Epithelial cell of proximal tubule (primary cell): Measurements from ENCODE around the gene FANCF. TPM values are rescaled to one million over a fixed set of nuclear protein-coding genes. Genes with fewer than 3 reads are reported as not detected.
A peak's percentile ranks its signal among the peaks of the same experiment; 100 is the strongest.
"Not testable (repeated sequence)": the region's sequence is repeated elsewhere in the genome, so short reads cannot be mapped to it uniquely, and the experiment has no call there.

Experiments used
- DNase-seq: peaks from one replicate; pipeline ENCODE4 v3.0.0-alpha.2; 2011; ENCODE audit warnings: low read depth
- H3K4me3 ChIP-seq: 2 replicates; pipeline ENCODE4 v1.5.1; 2011; ENCODE audit warnings: low read depth, mild to moderate bottlenecking, low read length
- total RNA-seq: library from RNA; depleted of rRNA; stranded (reverse); fragments of >200 nt; gene quantifications from 2 replicates; pipeline ENCODE4 v1.2.3, GENCODE V29; 2015
- TF ChIP-seq, protein P1 (sequence below): conservative IDR thresholded peaks from 2 replicates; pipeline ENCODE4 v1.5.1; 2012; ENCODE audit warnings: low read depth, mild to moderate bottlenecking, low read length

The FANCF gene
- total RNA-seq, 1 donor from 2014 or later, result 13.7 TPM

DNA sequence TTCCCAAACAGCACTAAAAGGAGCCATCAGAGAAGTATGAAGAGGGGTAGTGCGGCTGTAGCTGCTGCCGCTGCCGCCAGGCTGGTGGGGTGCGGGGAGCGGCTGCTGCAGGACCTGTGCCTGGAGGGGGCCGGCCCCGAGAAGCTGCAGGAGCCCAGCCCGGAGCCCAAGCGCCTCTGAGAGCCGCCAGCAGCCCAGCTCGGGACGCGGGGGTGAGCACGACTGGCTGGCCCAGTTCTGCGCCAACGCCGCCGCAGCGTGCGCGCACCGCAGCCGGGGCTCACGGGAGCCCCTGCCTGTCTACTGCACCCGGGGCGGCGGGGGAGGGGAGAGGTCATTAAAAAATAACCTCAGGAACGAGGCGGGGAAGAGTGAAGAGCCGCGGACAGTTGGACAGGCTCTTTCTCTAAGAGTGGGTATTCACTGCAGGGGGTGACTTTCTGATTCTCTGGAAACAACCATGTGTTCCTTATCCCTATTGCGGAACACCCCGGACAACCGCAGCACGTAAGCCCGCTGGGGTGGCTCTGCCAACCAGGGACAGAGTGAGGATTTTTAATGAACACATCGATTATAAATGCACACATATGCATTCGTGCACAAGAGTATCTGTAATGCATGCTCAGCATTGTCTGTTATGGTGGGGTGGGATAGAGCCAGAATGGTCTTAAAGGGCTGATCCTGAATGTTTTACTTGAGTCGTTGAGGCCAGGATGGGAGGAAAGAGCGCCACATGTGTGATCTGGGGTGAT lies 41.2 kb upstream of the FANCF start:
- TF ChIP-seq, protein P1, sequence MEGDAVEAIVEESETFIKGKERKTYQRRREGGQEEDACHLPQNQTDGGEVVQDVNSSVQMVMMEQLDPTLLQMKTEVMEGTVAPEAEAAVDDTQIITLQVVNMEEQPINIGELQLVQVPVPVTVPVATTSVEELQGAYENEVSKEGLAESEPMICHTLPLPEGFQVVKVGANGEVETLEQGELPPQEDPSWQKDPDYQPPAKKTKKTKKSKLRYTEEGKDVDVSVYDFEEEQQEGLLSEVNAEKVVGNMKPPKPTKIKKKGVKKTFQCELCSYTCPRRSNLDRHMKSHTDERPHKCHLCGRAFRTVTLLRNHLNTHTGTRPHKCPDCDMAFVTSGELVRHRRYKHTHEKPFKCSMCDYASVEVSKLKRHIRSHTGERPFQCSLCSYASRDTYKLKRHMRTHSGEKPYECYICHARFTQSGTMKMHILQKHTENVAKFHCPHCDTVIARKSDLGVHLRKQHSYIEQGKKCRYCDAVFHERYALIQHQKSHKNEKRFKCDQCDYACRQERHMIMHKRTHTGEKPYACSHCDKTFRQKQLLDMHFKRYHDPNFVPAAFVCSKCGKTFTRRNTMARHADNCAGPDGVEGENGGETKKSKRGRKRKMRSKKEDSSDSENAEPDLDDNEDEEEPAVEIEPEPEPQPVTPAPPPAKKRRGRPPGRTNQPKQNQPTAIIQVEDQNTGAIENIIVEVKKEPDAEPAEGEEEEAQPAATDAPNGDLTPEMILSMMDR, result no peak
- peak overlapping the region; percentile 51 for H3K4me3 ChIP-seq
- DNase-seq, result no peak

- no peak for DNase-seq
- TF ChIP-seq, protein P1, result no peak
- peak within 1 kb of the TSS; percentile 51 for H3K4me3 ChIP-seq
These were observed 40.7 kb upstream of the FANCF start, which contains the start of gene GAS2 for GRCh38 chr11:22666325-22666687. Gene GAS2 (plus strand): TSS chr11:22666611. CDS start chr11:22674870, 8,259 bp downstream.

DNA sequence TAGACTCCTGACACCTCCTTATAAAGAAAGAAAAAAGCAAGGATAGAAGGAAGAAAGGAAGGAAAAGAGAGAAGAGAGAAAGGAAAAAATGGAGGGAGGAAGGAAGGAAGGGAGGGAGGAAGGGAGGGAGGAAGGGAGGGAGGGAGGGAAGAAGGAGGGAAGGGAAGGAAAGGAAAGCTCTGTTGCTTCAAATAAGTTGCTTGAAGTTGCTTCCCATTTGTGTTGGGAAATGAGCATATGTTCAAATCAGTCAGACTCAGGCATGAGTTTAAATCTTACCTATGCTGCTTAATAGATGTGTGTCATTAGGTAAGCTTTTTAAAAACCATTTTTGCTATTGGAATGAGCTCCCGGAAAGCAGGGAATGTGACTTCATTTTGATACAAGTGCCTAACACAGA lies 34.2 kb upstream of the FANCF start:
- H3K4me3 ChIP-seq, result no peak overlapping the region
- TF ChIP-seq, protein P1, result no peak
- DNase-seq, result no peak

DNA sequence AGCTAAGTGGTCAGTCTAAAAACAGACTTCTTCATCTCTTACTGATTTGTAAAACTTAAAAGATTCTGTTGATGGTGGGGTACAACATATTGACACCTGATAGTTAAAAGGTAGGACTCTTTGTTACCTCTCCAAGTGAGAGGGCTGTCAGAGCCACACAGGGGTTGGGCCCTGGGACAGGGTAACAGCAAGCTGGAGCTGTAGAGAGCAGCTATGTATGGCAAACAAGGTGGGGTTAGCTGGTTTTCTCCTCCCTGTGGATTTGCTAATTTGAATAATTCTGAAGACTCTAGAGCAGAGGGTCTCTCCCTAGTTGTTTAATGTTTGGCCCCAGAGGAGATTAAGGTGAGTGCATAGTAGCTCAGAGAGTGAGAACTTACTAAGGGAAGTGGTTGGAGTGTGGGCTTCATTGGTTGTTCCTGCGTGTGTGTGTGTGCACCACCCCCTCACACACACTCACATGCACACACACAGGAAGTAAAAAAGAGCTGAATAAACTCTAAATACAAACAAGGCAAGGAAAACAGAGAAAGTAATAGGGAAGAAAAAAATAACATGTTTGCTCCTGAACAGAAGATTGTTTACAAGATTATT lies 31.6 kb upstream of the FANCF start:
- no peak for DNase-seq
- no peak overlapping the region for H3K4me3 ChIP-seq
- TF ChIP-seq, protein P1, result no peak

DNA sequence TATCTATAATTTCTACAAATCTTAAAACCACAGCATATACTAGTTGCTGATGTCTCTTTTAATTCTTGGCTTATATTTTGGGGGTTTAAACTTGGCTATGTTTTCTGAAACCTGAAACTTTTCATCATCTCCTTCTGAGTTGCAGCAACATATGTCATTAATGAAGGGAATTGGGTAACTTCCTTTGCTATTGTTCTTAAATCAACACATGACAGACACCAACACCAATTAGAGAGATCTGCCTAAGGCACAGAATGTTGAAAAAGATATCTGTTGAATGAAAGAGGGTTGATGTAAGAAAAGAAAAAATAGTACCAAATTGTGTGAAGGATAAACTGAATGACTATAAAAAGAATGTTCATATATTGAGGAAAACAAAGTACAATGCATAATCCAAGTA lies 30.5 kb upstream of the FANCF start:
- TF ChIP-seq, protein P1, result no peak
- DNase-seq, result no peak
- H3K4me3 ChIP-seq, result no peak overlapping the region

DNA sequence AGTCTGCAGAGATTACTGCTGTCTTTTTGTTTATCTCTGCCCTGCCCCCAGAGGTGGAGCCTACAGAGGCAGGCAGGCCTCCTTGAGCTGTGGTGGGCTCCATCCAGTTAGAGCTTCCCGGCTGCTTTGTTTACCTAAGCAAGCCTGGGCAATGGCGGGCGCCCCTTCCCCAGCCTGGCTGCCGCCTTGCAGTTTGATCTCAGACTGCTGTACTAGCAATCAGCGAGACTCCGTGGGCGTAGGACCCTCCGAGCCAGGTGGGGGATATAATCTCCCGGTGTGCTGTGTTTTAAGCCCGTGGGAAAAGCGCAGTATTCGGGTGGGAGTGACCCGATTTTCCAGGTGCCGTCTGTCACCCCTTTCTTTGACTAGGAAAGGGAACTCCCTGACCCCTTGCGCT lies 26.7 kb upstream of the FANCF start:
- not testable (repeated sequence) for H3K4me3 ChIP-seq, DNase-seq

DNA sequence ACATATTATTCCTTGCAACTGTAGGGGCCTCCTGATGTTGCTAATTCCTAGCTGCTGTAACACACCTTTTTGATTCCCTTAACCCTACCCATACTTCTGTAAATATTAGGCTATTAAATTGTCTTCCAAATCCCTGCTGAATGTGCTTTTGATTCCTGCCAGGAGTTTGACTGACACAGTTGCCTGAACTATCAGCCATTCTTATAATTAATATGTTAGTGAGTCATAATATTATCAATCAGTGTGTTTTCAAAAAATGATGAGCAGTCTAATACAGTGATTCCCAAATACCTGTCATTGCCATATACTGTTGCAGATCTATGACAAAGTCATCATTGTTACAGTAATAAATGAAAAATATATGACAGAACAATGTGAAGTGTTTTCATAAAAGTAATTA lies 15.9 kb upstream of the FANCF start:
- TF ChIP-seq, protein P1, result no peak
- DNase-seq, result no peak
- H3K4me3 ChIP-seq, result no peak overlapping the region
